IMR-90 (cell line): Measurements from ENCODE around the gene LRP5. TPM values are rescaled to one million over a fixed set of nuclear protein-coding genes. Genes with fewer than 3 reads are reported as not detected.

ENCODE experiments used
- ATAC-seq: fragments of 200-7000 bp; cut with Tn5 transposase; 2 replicates; pipeline ENCODE4 v1.9.1; 2020; ENCODE audit warnings: low read depth, mild to moderate bottlenecking, moderate library complexity
- BruUV-seq: library from RNA; stranded (reverse); fragments of 400-500 nt; replicated peaks from 2 replicates; lab custom pipeline; 2021; lab: Mats Ljungman, UMichigan
- CTCF ChIA-PET: fragments of 300-600 bp; formaldehyde crosslinking; extraction: SDS; loops from one replicate; lab custom pipeline; 2021; ENCODE audit warnings: antibody characterized with exemption; lab: Yijun Ruan, JAX
- POLR2A ChIA-PET: fragments of 300-600 bp; sonication (Branson Sonifier 250); formaldehyde crosslinking; loops from one replicate; lab custom pipeline; 2022; ENCODE audit warnings: antibody characterized with exemption; ENCODE audit not compliant: unreplicated experiment; lab: Charles Lee
- DNase-seq: peaks from one replicate; pipeline ENCODE4 v3.0.0; 2013
- H2AFZ ChIP-seq: replicated peaks from 2 replicates; pipeline ENCODE3; 2013; ENCODE audit warnings: low read length, mild to moderate bottlenecking; ENCODE audit not compliant: poor library complexity
- H2AK5ac ChIP-seq: 2 replicates; pipeline ENCODE4 v1.6.1; 2013; ENCODE audit warnings: low read depth, low read length, inconsistent platforms
- H2AK9ac ChIP-seq: replicated peaks from 2 replicates; pipeline ENCODE3; 2013; ENCODE audit warnings: mild to moderate bottlenecking, low read depth, low read length, moderate library complexity; ENCODE audit not compliant: poor library complexity
- H2BK120ac ChIP-seq: 2 replicates; pipeline ENCODE4 v1.6.1; 2013; ENCODE audit warnings: low read depth, low read length, inconsistent platforms
- H2BK15ac ChIP-seq: 3 replicates; pipeline ENCODE4 v1.6.1; 2013; ENCODE audit warnings: low read depth, low read length, inconsistent platforms
- H2BK20ac ChIP-seq: 2 replicates; pipeline ENCODE4 v1.6.1; 2013; ENCODE audit warnings: low read depth, mild to moderate bottlenecking, inconsistent platforms, low read length, moderate library complexity
- H2BK5ac ChIP-seq: 2 replicates; pipeline ENCODE4 v1.6.1; 2013; ENCODE audit warnings: mild to moderate bottlenecking, low read depth, low read length, inconsistent platforms; ENCODE audit not compliant: poor library complexity, severe bottlenecking
- H3K14ac ChIP-seq: replicated peaks from 2 replicates; pipeline ENCODE4 v1.6.1; 2013; ENCODE audit warnings: low read depth, low read length, inconsistent platforms
- H3K18ac ChIP-seq: 2 replicates; pipeline ENCODE4 v1.6.1; 2013; ENCODE audit warnings: low read depth, low read length, control low read depth
- H3K23ac ChIP-seq: 2 replicates; pipeline ENCODE4 v1.6.1; 2013; ENCODE audit warnings: low read depth, low read length, inconsistent platforms
- H3K27ac ChIP-seq: 2 replicates; pipeline ENCODE4 v1.5.1; 2013; ENCODE audit warnings: mild to moderate bottlenecking, control low read depth, low read length; ENCODE audit not compliant: insufficient read depth
- H3K27me3 ChIP-seq: 2 replicates; pipeline ENCODE4 v1.6.1; 2013; ENCODE audit warnings: low read length; ENCODE audit not compliant: control insufficient read depth, insufficient read depth
- H3K36me3 ChIP-seq: 2 replicates; pipeline ENCODE4 v1.6.1; 2013; ENCODE audit warnings: low read length, mixed read lengths; ENCODE audit not compliant: control insufficient read depth, insufficient read depth
- H3K4ac ChIP-seq: 2 replicates; pipeline ENCODE4 v1.6.1; 2013; ENCODE audit warnings: low read depth, low read length, inconsistent platforms
- H3K4me1 ChIP-seq: 2 replicates; pipeline ENCODE4 v1.6.1; 2013; ENCODE audit warnings: low read length, mixed read lengths; ENCODE audit not compliant: control insufficient read depth, insufficient read depth
- H3K4me2 ChIP-seq: 2 replicates; pipeline ENCODE4 v1.6.1; 2013; ENCODE audit warnings: low read depth, mild to moderate bottlenecking, control low read depth, low read length, moderate library complexity
- H3K4me3 ChIP-seq: 2 replicates; pipeline ENCODE4 v1.5.1; 2013; ENCODE audit warnings: low read depth, mild to moderate bottlenecking, control low read depth, low read length, moderate library complexity; ENCODE audit not compliant: insufficient read depth
- H3K56ac ChIP-seq: 2 replicates; pipeline ENCODE4 v1.6.1; 2013; ENCODE audit warnings: low read length, inconsistent platforms; ENCODE audit not compliant: insufficient read depth; ENCODE audit errors: extremely low read depth
- H3K79me1 ChIP-seq, 2 experiments: 2 replicates each; pipeline ENCODE4 v1.6.1; 2013; ENCODE audit warnings: low read length in 2 of 2, inconsistent platforms in 1 of 2, low read depth in 1 of 2
- H3K9ac ChIP-seq: 2 replicates; pipeline ENCODE4 v1.6.1; 2013; ENCODE audit warnings: low read depth, low read length, control low read depth
- H3K9me1 ChIP-seq: 2 replicates; pipeline ENCODE4 v1.6.1; 2013; ENCODE audit warnings: low read length, inconsistent platforms; ENCODE audit not compliant: insufficient read depth
- H3K9me3 ChIP-seq: 2 replicates; pipeline ENCODE4 v1.6.1; 2013; ENCODE audit warnings: low read length; ENCODE audit not compliant: control insufficient read depth, insufficient read depth
- H4K20me1 ChIP-seq: 2 replicates; pipeline ENCODE4 v1.6.1; 2013; ENCODE audit warnings: low read length, inconsistent platforms; ENCODE audit not compliant: insufficient read depth
- H4K5ac ChIP-seq: 2 replicates; pipeline ENCODE4 v1.6.1; 2013; ENCODE audit warnings: mild to moderate bottlenecking, low read depth, low read length, control low read depth
- H4K8ac ChIP-seq, 2 experiments: 2 replicates each; pipeline ENCODE4 v1.6.1; 2013; ENCODE audit warnings: low read depth in 2 of 2, low read length in 2 of 2, control low read depth in 1 of 2, inconsistent platforms in 1 of 2
- H4K91ac ChIP-seq: 2 replicates; pipeline ENCODE4 v1.6.1; 2013; ENCODE audit warnings: low read depth, low read length, inconsistent platforms; ENCODE audit not compliant: insufficient read depth
- MAFK ChIP-seq: IDR thresholded peaks from 2 replicates; pipeline ENCODE4 v1.6.1; 2012; ENCODE audit warnings: low read depth, low read length, improper control_type of control experiment
- MXI1 ChIP-seq: IDR thresholded peaks from 2 replicates; pipeline ENCODE4 v1.6.1; 2012; ENCODE audit warnings: low read depth, mild to moderate bottlenecking, low read length, moderate library complexity, borderline replicate concordance
- WGBS, 2 experiments: methylation state at CpG; one replicate each; pipeline versions ENCODE4 v1.1.5 to v1.1.7; 2013; ENCODE audit warnings: missing lambda C conversion rate in 2 of 2; ENCODE audit not compliant: insufficient read length in 1 of 2; ENCODE audit errors: extremely low coverage in 2 of 2; 5-methylcytosine and 5-hydroxymethylcytosine counted together
- dilution Hi-C: fragments of 300-500 bp; cut with HindIII; formaldehyde crosslinking; loops from one replicate; pipeline ENCODE4 v1.14.3; 2018; ENCODE audit warnings: low sequenced_read_pairs; ENCODE audit not compliant: unreplicated experiment
- in situ Hi-C: fragments of 300-500 bp; cut with MboI; formaldehyde crosslinking; loops from 3 replicates; pipeline ENCODE4 v1.14.3; 2019; ENCODE audit warnings: low sequenced_read_pairs, inconsistent platforms, mixed read lengths
- intact Hi-C: fragments of 100-400 bp; cut with micrococcal nuclease; formaldehyde crosslinking; loops from 2 replicates; pipeline ENCODE4 v1.10.0; 2022
- polyA plus RNA-seq, 3 experiments: library from polyadenylated mRNA; depleted of rRNA; stranded (reverse); fragments of >200 nt; gene quantifications; 2 replicates each; pipeline ENCODE4 v1.2.3, GENCODE V29; 2012; ENCODE audit warnings: low replicate concordance in 1 of 3
- total RNA-seq: library from RNA; depleted of rRNA; stranded (reverse); fragments of >200 nt; gene quantifications from 2 replicates; pipeline ENCODE4 v1.2.3, GENCODE V29; 2012

Gene LRP5
- total and polyA plus RNA-seq, 2 of the 4 experiments (the other 2 are of a cell fraction), result 10.4 to 15.0 TPM

DNA sequence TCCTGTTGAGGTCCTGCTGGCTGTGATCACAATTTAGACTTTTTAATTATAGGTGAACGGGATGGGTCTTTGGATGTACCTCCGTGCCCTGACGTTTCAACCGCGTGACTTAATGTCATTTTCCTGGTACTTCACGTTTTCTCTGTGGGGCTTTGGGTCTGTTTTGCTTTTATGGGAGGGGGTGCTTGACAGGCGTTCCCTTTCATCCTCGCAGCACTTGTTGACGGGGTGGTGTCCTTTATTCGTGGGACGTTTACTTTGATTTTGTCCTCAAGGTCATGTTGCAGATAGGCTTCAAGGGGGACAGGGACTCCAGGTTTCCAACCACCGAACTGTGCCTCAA, 149.2 kb downstream of the LRP5 start:
- H3K4me1 ChIP-seq, result peaks cover 8% of the 10 kb centered on the region
- 7% methylated on average over 3 of the region's 12 CpGs; no CpG with 5 or more reads in 1 of the 2 experiments for WGBS, 2 experiments
- ChIA-PET POLR2A (no interaction called here), CTCF (no interaction called here)
- H2BK5ac ChIP-seq, result no peak overlapping the region
- peak overlapping the region; percentile 21 for H2AK9ac ChIP-seq
- H4K5ac ChIP-seq, result no peak overlapping the region
- no peaks in the 10 kb centered on the region for H3K27me3 ChIP-seq
- in situ Hi-C loops, result no loop called here
- no peaks in the 10 kb centered on the region for H3K9me3 ChIP-seq
- peak overlapping the region; percentile 82 for H3K9ac ChIP-seq
- DNase-seq (no peak), ATAC-seq (no peak)
- intact Hi-C loops, result loop anchor here (5.0 to 10.0 kb wide), 2 partner anchors 46 to 113 kb away; no protein-coding TSS in a partner anchor
- peak overlapping the region; percentile 90 for H3K4me3 ChIP-seq
- H2BK120ac ChIP-seq, result no peak overlapping the region
- BruUV-seq, result no TSS peak
- peaks cover 9% of the 10 kb centered on the region for H3K9me1 ChIP-seq
- peak; percentile 76; the same call in 1 of the 2 replicates for TF ChIP-seq MXI1
- no peak for TF ChIP-seq MAFK
- dilution Hi-C loops, result no loop called here
- no peak overlapping the region for H3K4ac ChIP-seq
- no peak overlapping the region for H3K18ac ChIP-seq
- peaks cover 54% of the 10 kb centered on the region for H4K20me1 ChIP-seq
- H3K36me3 ChIP-seq, result peaks cover 2% of the 10 kb centered on the region; the same call in 1 of the 2 replicates
- no peak overlapping the region for H2BK15ac ChIP-seq
- H2AK5ac ChIP-seq, result no peak overlapping the region
- H2AFZ ChIP-seq, result no peak overlapping the region
- no peak overlapping the region for H4K8ac ChIP-seq
- no peak overlapping the region for H4K91ac ChIP-seq
- H3K4me2 ChIP-seq, result peak overlapping the region; percentile 85
- H3K56ac ChIP-seq, result no peak overlapping the region
- H3K23ac ChIP-seq, result peak overlapping the region; percentile 83
- no peak overlapping the region for H2BK20ac ChIP-seq
- no peak overlapping the region for H3K27ac ChIP-seq
- peak overlapping the region; percentile 64 for H3K14ac ChIP-seq
- peaks cover 0 to 30% of the 10 kb centered on the region in 2 experiments; a peak in 2 of 4 replicates for H3K79me1 ChIP-seq
